H1 (cell line): Measurements from ENCODE around the gene LYRM7. TPM values are rescaled to one million over a fixed set of nuclear protein-coding genes. Genes with fewer than 3 reads are reported as not detected.
"Not testable (repeated sequence)": the region's sequence is repeated elsewhere in the genome, so short reads cannot be mapped to it uniquely, and the experiment has no call there.

ENCODE experiments used
- CTCF ChIA-PET: fragments of 300-600 bp; sonication (Branson Sonifier 250); formaldehyde crosslinking; loops from one replicate; lab custom pipeline; 2021; ENCODE audit not compliant: partially characterized antibody; lab: Charles Lee
- POLR2A ChIA-PET: fragments of 300-600 bp; sonication (Branson Sonifier 250); formaldehyde crosslinking; loops from one replicate; lab custom pipeline; 2021; ENCODE audit warnings: inconsistent platforms; ENCODE audit not compliant: partially characterized antibody; lab: Charles Lee
- DNase-seq, 2 experiments: peaks; one replicate each; pipeline versions ENCODE4 v3.0.0 to v3.0.0-alpha.2; 2010 to 2022; ENCODE audit warnings: low spot score in 2 of 2, low read depth in 1 of 2, mixed read lengths in 1 of 2
- FAIRE-seq: peaks from 2 replicates; lab custom pipeline; 2011; peaks lifted over from hg19 to GRCh38; lab: Jason Lieb, UNC
- H2AFZ ChIP-seq: 2 replicates; pipeline ENCODE4 v1.8.1; 2012; ENCODE audit warnings: low read length, inconsistent platforms
- H2AK5ac ChIP-seq: 2 replicates; pipeline ENCODE4 v1.6.1; 2013; ENCODE audit warnings: low read depth, low read length
- H2BK120ac ChIP-seq: replicated peaks from 2 replicates; pipeline ENCODE3; 2013; ENCODE audit warnings: low read depth, low read length, inconsistent platforms
- H2BK12ac ChIP-seq: 2 replicates; pipeline ENCODE4 v1.6.1; 2013; ENCODE audit warnings: low read depth, low read length
- H2BK15ac ChIP-seq: 2 replicates; pipeline ENCODE4 v1.6.1; 2013; ENCODE audit warnings: low read length
- H2BK20ac ChIP-seq: 2 replicates; pipeline ENCODE4 v1.6.1; 2013; ENCODE audit warnings: low read length
- H2BK5ac ChIP-seq: 2 replicates; pipeline ENCODE4 v1.6.1; 2013; ENCODE audit warnings: low read depth, low read length
- H3K14ac ChIP-seq: 2 replicates; pipeline ENCODE4 v1.6.1; 2013; ENCODE audit warnings: inconsistent platforms; ENCODE audit not compliant: insufficient read length
- H3K18ac ChIP-seq: 2 replicates; pipeline ENCODE4 v1.6.1; 2013; ENCODE audit warnings: low read length; ENCODE audit errors: extremely low read depth
- H3K23ac ChIP-seq: 2 replicates; pipeline ENCODE4 v1.6.1; 2013; ENCODE audit warnings: inconsistent platforms; ENCODE audit not compliant: insufficient read length
- H3K23me2 ChIP-seq: 2 replicates; pipeline ENCODE4 v1.6.1; 2013; ENCODE audit warnings: low read depth, low read length
- H3K27ac ChIP-seq: 2 replicates; pipeline ENCODE4 v1.6.1; 2011; ENCODE audit warnings: low read depth, low read length, inconsistent platforms
- H3K27me3 ChIP-seq, 4 experiments: replicated peaks in 1 of 4; 1 replicate in 1 of 4; 2 replicates in 3 of 4; pipeline versions ENCODE4 v1.6.1 to v1.8.1; 2011 to 2013; ENCODE audit warnings: low read length in 3 of 4, mild to moderate bottlenecking in 3 of 4, inconsistent platforms in 2 of 4, mixed read lengths in 2 of 4, moderate library complexity in 1 of 4; ENCODE audit not compliant: control insufficient read depth in 3 of 4, insufficient read depth in 3 of 4; ENCODE audit errors: extremely low read depth in 1 of 4
- H3K36me3 ChIP-seq, 4 experiments: 2 replicates each; pipeline versions ENCODE4 v1.6.1 to v1.8.1; 2011 to 2013; ENCODE audit warnings: mild to moderate bottlenecking in 4 of 4, low read length in 3 of 4, moderate library complexity in 2 of 4, control low read depth in 1 of 4, inconsistent platforms in 1 of 4; ENCODE audit not compliant: insufficient read depth in 4 of 4, control insufficient read depth in 2 of 4
- H3K4ac ChIP-seq: replicated peaks from 2 replicates; pipeline ENCODE3; 2013; ENCODE audit warnings: low read length, low read depth, mixed read lengths, inconsistent platforms; ENCODE audit not compliant: insufficient read length
- H3K4me1 ChIP-seq, 4 experiments: replicated peaks in 1 of 4; 1 replicate in 1 of 4; 2 replicates in 3 of 4; pipeline versions ENCODE4 v1.6.1 to v1.8.1; 2011 to 2013; ENCODE audit warnings: low read length in 3 of 4, inconsistent platforms in 2 of 4, mixed read lengths in 1 of 4; ENCODE audit not compliant: insufficient read depth in 4 of 4, control insufficient read depth in 3 of 4
- H3K4me2 ChIP-seq, 2 experiments: 2 replicates each; pipeline versions ENCODE4 v1.6.1 to v1.8.1; 2011 to 2013; ENCODE audit warnings: low read depth in 2 of 2, low read length in 2 of 2, control low read depth in 1 of 2, inconsistent platforms in 1 of 2, mild to moderate bottlenecking in 1 of 2; ENCODE audit not compliant: insufficient read depth in 1 of 2
- H3K4me3 ChIP-seq, 4 experiments: fragments of 200-600, 300-600 bp in 1 of 4; sonication (generic), shearing (Covaris generic), sonication (Bioruptor Twin) in 1 of 4; 2 replicates each; pipeline versions ENCODE4 v1.5.1 to v1.8.1; 2011 to 2016; ENCODE audit warnings: low read length in 4 of 4, low read depth in 3 of 4, control low read depth in 2 of 4, inconsistent platforms in 2 of 4, mild to moderate bottlenecking in 2 of 4, mixed read lengths in 1 of 4, moderate library complexity in 1 of 4; ENCODE audit not compliant: insufficient read depth in 2 of 4; ENCODE audit errors: extremely low read depth in 1 of 4
- H3K56ac ChIP-seq: replicated peaks from 2 replicates; pipeline ENCODE3; 2013; ENCODE audit warnings: low read depth, mild to moderate bottlenecking, mixed read lengths, low read length, inconsistent platforms; ENCODE audit not compliant: insufficient read length
- H3K79me1 ChIP-seq: 2 replicates; pipeline ENCODE4 v1.6.1; 2013; ENCODE audit warnings: low read depth, low read length, control low read depth
- H3K79me2 ChIP-seq, 2 experiments: 2 replicates each; pipeline versions ENCODE4 v1.6.1 to v1.8.1; 2012 to 2013; ENCODE audit warnings: low read length in 2 of 2, mild to moderate bottlenecking in 2 of 2, inconsistent platforms in 1 of 2; ENCODE audit not compliant: insufficient read depth in 2 of 2, control insufficient read depth in 1 of 2
- H3K9ac ChIP-seq, 4 experiments: replicated peaks in 1 of 4; 1 replicate in 1 of 4; 2 replicates in 3 of 4; pipeline versions ENCODE4 v1.6.1 to v1.8.1; 2011 to 2013; ENCODE audit warnings: low read depth in 3 of 4, low read length in 3 of 4, control low read depth in 2 of 4, mild to moderate bottlenecking in 2 of 4, moderate library complexity in 2 of 4, inconsistent platforms in 1 of 4; ENCODE audit errors: extremely low read depth in 1 of 4
- H3K9me3 ChIP-seq, 2 experiments: 2 replicates each; pipeline versions ENCODE4 v1.6.1 to v1.8.1; 2012 to 2013; ENCODE audit warnings: mild to moderate bottlenecking in 2 of 2, moderate library complexity in 2 of 2, control low read depth in 1 of 2, inconsistent platforms in 1 of 2, low read depth in 1 of 2, low read length in 1 of 2, mixed read lengths in 1 of 2; ENCODE audit not compliant: insufficient read depth in 2 of 2
- H4K20me1 ChIP-seq, 2 experiments: replicated peaks in 1 of 2; 2 replicates each; pipeline versions ENCODE3 to v1.8.1; 2011 to 2013; ENCODE audit warnings: inconsistent platforms in 2 of 2, low read length in 2 of 2, mild to moderate bottlenecking in 1 of 2; ENCODE audit not compliant: insufficient read depth in 2 of 2, control insufficient read depth in 1 of 2
- H4K5ac ChIP-seq: 2 replicates; pipeline ENCODE4 v1.6.1; 2013; ENCODE audit warnings: low read length, low read depth, mixed read lengths, inconsistent platforms; ENCODE audit not compliant: insufficient read length
- H4K8ac ChIP-seq: 2 replicates; pipeline ENCODE4 v1.8.0; 2013; ENCODE audit warnings: mild to moderate bottlenecking, moderate library complexity, low read length, inconsistent platforms; ENCODE audit not compliant: insufficient read depth; ENCODE audit errors: extremely low read depth
- H4K91ac ChIP-seq: replicated peaks from 2 replicates; pipeline ENCODE3; 2013; ENCODE audit warnings: low read length, mixed read lengths, inconsistent platforms; ENCODE audit not compliant: insufficient read length
- HDAC6 ChIP-seq: IDR thresholded peaks from one replicate; pipeline ENCODE4 v1.7.1; 2012; ENCODE audit warnings: low read depth, mild to moderate bottlenecking, inconsistent platforms, low read length, moderate library complexity
- USF2 ChIP-seq: IDR thresholded peaks from 2 replicates; pipeline ENCODE4 v1.6.1; 2011; ENCODE audit warnings: low read length, improper control_type of control experiment
- WGBS, 2 experiments: shearing (Covaris generic) in 1 of 2; methylation state at CpG; one replicate each; pipeline versions ENCODE4 v1.1.6 to v1.1.7; 2013 to 2015; ENCODE audit warnings: low lambda C conversion rate in 2 of 2, mixed read lengths in 2 of 2, inconsistent platforms in 1 of 2, low coverage in 1 of 2, missing lambda C conversion rate in 1 of 2; ENCODE audit not compliant: insufficient replicate concordance in 2 of 2, insufficient coverage in 1 of 2, insufficient read length in 1 of 2; ENCODE audit errors: extremely low coverage in 1 of 2, missing lambda C conversion rate in 1 of 2; 5-methylcytosine and 5-hydroxymethylcytosine counted together
- polyA plus RNA-seq, 7 experiments: library from polyadenylated mRNA; depleted of rRNA in 3 of 7; stranded (reverse) in 5 of 7; unstranded in 2 of 7; fragments of >200 nt in 5 of 7; fragments of 200-250 nt in 2 of 7; gene quantifications; 1 replicate in 5 of 7; 2 replicates in 1 of 7; 4 replicates in 1 of 7; pipeline versions ENCODE4 v1.2.1 to v1.2.3, GENCODE V29; 2011 to 2013; ENCODE audit warnings: missing spikeins in 2 of 7, mixed read lengths in 2 of 7
- total RNA-seq: library from RNA; stranded (reverse); fragmentation: NEBNext Ultra II Directional; extraction: Animal tissue kit (Norgen Biotek cat#: 25700); gene quantifications from 2 replicates; pipeline ENCODE4 v1.2.1, GENCODE V29; 2021

LYRM7 gene
- total and polyA plus RNA-seq, 2 of the 8 experiments (the other 6 are each of a cell fraction or from before 2014, with no cell fraction given) = 1.9 to 12.6 TPM

GRCh38 chr5:131252824-131253171, 82.1 kb downstream of the LYRM7 start (continued):
- no peak for TF ChIP-seq HDAC6
- TF ChIP-seq USF2 = no peak
- TF ChIP-seq, all 59 proteins: peak for 0

GRCh38 chr5:131254025-131254424, 83.3 kb downstream of the LYRM7 start:
- H2BK12ac ChIP-seq, H4K8ac ChIP-seq, FAIRE-seq, H3K4me2 ChIP-seq, H3K27me3 ChIP-seq, H2AK5ac ChIP-seq, H4K5ac ChIP-seq, H3K23me2 ChIP-seq, H2BK20ac ChIP-seq, H4K91ac ChIP-seq, H2BK15ac ChIP-seq, H3K9ac ChIP-seq, H3K56ac ChIP-seq, H3K4ac ChIP-seq, H3K14ac ChIP-seq, H4K20me1 ChIP-seq, H3K79me2 ChIP-seq, H3K4me1 ChIP-seq, H3K9me3 ChIP-seq, H2BK5ac ChIP-seq, H3K4me3 ChIP-seq, H2BK120ac ChIP-seq, H3K27ac ChIP-seq, POLR2A ChIA-PET, H3K36me3 ChIP-seq, H2AFZ ChIP-seq, DNase-seq, H3K23ac ChIP-seq, H3K18ac ChIP-seq, H3K79me1 ChIP-seq: not testable (repeated sequence)
- CTCF ChIA-PET = interaction anchor here (1.0 to 1.5 kb wide), 2 partner anchors 89 to 91 kb away, joined by 3 read pairs; partner anchors contain the start of gene HINT1
- WGBS, 2 experiments = 89% methylated on average over 10 of the region's 10 CpGs; no CpG with 5 or more reads in 1 of the 2 experiments
